A673 (cell line): ENCODE results near the gene PLIN3.

Experiments used
- EZH2 ChIP-seq: fragments of 200-600 bp; sonication (generic); IDR thresholded peaks from 2 replicates; pipeline ENCODE4 v1.6.1; 2017; ENCODE audit warnings: borderline replicate concordance, low read depth, mild to moderate bottlenecking, mixed read lengths, antibody characterized with exemption, low read length; ENCODE audit not compliant: poor library complexity, severe bottlenecking
- TF ChIP-seq, protein P1 (sequence below): fragments of 300-800, 200-600 bp; sonication (generic); conservative IDR thresholded peaks from 2 replicates; pipeline ENCODE4 v1.5.1; 2017; ENCODE audit warnings: low read depth, mild to moderate bottlenecking, antibody characterized with exemption, low read length, moderate library complexity, mixed read lengths

DNA sequence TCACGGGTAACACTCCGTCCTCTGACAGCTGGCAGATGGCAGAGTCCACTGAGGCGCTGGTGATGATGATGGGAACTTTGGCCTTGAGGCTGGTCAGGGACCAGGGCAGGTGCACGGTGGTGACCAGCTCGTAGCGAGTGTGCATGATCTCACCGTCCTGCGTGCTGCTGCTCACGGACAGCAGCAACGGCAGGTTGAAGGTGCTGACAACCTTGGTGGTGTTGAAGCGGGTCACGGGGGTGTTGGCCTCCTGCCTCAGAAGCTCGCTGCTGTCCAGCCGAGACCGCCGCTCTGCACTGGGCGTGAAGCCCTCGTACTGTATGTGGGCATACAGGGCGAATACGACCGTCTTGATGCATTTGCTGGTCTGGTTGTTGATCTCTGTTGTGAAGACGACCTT, 23.6 kb upstream of the PLIN3 start:
- TF ChIP-seq, protein P1, sequence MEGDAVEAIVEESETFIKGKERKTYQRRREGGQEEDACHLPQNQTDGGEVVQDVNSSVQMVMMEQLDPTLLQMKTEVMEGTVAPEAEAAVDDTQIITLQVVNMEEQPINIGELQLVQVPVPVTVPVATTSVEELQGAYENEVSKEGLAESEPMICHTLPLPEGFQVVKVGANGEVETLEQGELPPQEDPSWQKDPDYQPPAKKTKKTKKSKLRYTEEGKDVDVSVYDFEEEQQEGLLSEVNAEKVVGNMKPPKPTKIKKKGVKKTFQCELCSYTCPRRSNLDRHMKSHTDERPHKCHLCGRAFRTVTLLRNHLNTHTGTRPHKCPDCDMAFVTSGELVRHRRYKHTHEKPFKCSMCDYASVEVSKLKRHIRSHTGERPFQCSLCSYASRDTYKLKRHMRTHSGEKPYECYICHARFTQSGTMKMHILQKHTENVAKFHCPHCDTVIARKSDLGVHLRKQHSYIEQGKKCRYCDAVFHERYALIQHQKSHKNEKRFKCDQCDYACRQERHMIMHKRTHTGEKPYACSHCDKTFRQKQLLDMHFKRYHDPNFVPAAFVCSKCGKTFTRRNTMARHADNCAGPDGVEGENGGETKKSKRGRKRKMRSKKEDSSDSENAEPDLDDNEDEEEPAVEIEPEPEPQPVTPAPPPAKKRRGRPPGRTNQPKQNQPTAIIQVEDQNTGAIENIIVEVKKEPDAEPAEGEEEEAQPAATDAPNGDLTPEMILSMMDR = no peak
- TF ChIP-seq EZH2 = no peak
